OCI-LY3 (cell line): ENCODE measurements around the gene KLK11.

ENCODE experiments used
- H2AFZ ChIP-seq: fragments of 200-600, 300-600 bp; shearing (Covaris generic); 2 replicates; pipeline ENCODE4 v1.6.0; 2014; ENCODE audit warnings: antibody characterized with exemption, low read depth, low read length
- H3K27ac ChIP-seq: fragments of 200-600, 300-600 bp; sonication (generic); 2 replicates; pipeline ENCODE4 v1.5.1; 2014; ENCODE audit warnings: mild to moderate bottlenecking, low read length, moderate library complexity, mixed read lengths
- H3K27me3 ChIP-seq: fragments of 200-600, 300-600 bp; sonication (generic); 2 replicates; pipeline ENCODE4 v1.6.1; 2014; ENCODE audit warnings: low read depth, low read length, mixed read lengths
- H3K36me3 ChIP-seq: fragments of 200-600, 300-600 bp; sonication (generic); replicated peaks from 2 replicates; pipeline ENCODE3; 2014; ENCODE audit warnings: low read depth, low read length, mixed read lengths
- H3K4me1 ChIP-seq: fragments of 300-600, 200-600 bp; sonication (generic); 2 replicates; pipeline ENCODE4 v1.6.1; 2014; ENCODE audit warnings: low read length, mixed read lengths
- H3K4me2 ChIP-seq: fragments of 200-600, 300-600 bp; sonication (generic); 2 replicates; pipeline ENCODE4 v1.6.1; 2014; ENCODE audit warnings: low read length, mixed read lengths
- H3K4me3 ChIP-seq: fragments of 300-600, 200-600 bp; sonication (generic); 2 replicates; pipeline ENCODE4 v1.5.1; 2014; ENCODE audit warnings: antibody characterized with exemption, mild to moderate bottlenecking, low read length, moderate library complexity
- H3K79me2 ChIP-seq: fragments of 300-600, 200-600 bp; shearing (Covaris generic); 2 replicates; pipeline ENCODE4 v1.6.1; 2014; ENCODE audit warnings: mild to moderate bottlenecking, low read length, mixed read lengths
- H3K9ac ChIP-seq: fragments of 300-600, 200-600 bp; shearing (Covaris generic); 2 replicates; pipeline ENCODE4 v1.6.0; 2014; ENCODE audit warnings: mild to moderate bottlenecking, low read length, moderate library complexity
- H3K9me3 ChIP-seq: fragments of 200-600, 300-600 bp; shearing (Covaris generic); 2 replicates; pipeline ENCODE4 v1.6.1; 2014; ENCODE audit warnings: low read length, mixed read lengths; ENCODE audit not compliant: insufficient read depth
- H4K20me1 ChIP-seq: fragments of 200-600, 300-600 bp; sonication (generic); 2 replicates; pipeline ENCODE4 v1.6.1; 2016; ENCODE audit warnings: low read length, mixed read lengths; ENCODE audit not compliant: insufficient read depth
- EZH2phosphoT487 ChIP-seq: fragments of 200-600 bp; shearing (Covaris generic); IDR thresholded peaks from 2 replicates; pipeline ENCODE4 v1.6.1; 2018; ENCODE audit warnings: antibody characterized with exemption, mixed run types, low read depth
- TF ChIP-seq, protein P1 (sequence below): fragments of 200-600, 300-600 bp; sonication (generic); IDR thresholded peaks from 2 replicates; pipeline ENCODE4 v1.5.1; 2014; ENCODE audit warnings: antibody characterized with exemption, low read length, low read depth

The KLK11 gene

DNA sequence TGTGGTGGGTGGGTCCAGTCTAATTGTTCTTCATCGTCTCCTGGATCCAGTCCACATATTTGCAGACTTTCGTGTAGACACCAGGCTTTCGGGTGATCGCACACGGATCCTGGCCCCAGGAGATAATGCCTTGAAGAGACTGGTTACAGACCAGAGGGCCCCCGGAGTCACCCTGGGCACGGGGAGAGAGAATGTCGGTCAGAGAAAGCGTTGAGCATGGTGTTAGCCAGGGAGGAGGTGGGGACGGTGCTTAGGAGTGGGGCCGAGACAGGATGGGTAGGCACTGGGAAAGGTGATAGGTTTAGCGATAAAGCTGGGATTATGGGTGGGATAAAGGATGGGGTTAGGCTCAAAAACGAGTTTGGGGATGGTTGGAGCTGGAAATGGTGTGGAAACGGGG lies 3.9 kb downstream of the KLK11 start:
- TF ChIP-seq, protein P1, sequence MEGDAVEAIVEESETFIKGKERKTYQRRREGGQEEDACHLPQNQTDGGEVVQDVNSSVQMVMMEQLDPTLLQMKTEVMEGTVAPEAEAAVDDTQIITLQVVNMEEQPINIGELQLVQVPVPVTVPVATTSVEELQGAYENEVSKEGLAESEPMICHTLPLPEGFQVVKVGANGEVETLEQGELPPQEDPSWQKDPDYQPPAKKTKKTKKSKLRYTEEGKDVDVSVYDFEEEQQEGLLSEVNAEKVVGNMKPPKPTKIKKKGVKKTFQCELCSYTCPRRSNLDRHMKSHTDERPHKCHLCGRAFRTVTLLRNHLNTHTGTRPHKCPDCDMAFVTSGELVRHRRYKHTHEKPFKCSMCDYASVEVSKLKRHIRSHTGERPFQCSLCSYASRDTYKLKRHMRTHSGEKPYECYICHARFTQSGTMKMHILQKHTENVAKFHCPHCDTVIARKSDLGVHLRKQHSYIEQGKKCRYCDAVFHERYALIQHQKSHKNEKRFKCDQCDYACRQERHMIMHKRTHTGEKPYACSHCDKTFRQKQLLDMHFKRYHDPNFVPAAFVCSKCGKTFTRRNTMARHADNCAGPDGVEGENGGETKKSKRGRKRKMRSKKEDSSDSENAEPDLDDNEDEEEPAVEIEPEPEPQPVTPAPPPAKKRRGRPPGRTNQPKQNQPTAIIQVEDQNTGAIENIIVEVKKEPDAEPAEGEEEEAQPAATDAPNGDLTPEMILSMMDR = no peak
- no peak for TF ChIP-seq EZH2phosphoT487
- Histone ChIP-seq H3K4me2 (no peak overlapping the region), H2AFZ (no peak overlapping the region), H3K9ac (no peak overlapping the region), H3K79me2 (no peaks in the 10 kb centered on the region), H3K27ac (no peak overlapping the region), H3K27me3 (peaks cover 9% of the 10 kb centered on the region; the same call in 1 of the 2 replicates), H3K4me3 (no peak overlapping the region), H3K36me3 (no peaks in the 10 kb centered on the region), H3K4me1 (0 out of 2 replicates have a peak, but pooled peaks cover 3% of the 10 kb centered on the region), H3K9me3 (no peaks in the 10 kb centered on the region), H4K20me1 (no peaks in the 10 kb centered on the region)

- Histone ChIP-seq H3K36me3 (no peaks in the 10 kb centered on the region), H3K27ac (no peak overlapping the region), H3K4me2 (peak overlapping the region; percentile 35), H2AFZ (peak overlapping the region; percentile 68), H3K4me3 (no peak overlapping the region), H3K79me2 (no peaks in the 10 kb centered on the region), H3K4me1 (0 out of 2 replicates have a peak, but pooled peaks cover 3% of the 10 kb centered on the region), H3K27me3 (peaks cover 9% of the 10 kb centered on the region; the same call in 1 of the 2 replicates), H3K9me3 (no peaks in the 10 kb centered on the region), H3K9ac (no peak overlapping the region), H4K20me1 (no peaks in the 10 kb centered on the region)
- TF ChIP-seq, protein P1 = peak; percentile 90
- no peak for TF ChIP-seq EZH2phosphoT487
These were observed 5.3 kb downstream of the KLK11 start for GRCh38 chr19:51020988-51021651.

GRCh38 chr19:51019544-51019925 lies 6.9 kb downstream of the KLK11 start, which contains the start of gene KLK10:
TSS of gene KLK10 (minus strand) at chr19:51019709. CDS start at chr19:51019130, 579 bp downstream.
- H3K4me1 ChIP-seq = 0 out of 2 replicates have a peak, but pooled peaks cover 3% of the 10 kb centered on the region
- H3K9ac ChIP-seq = no peak within 1 kb of the TSS
- H3K9me3 ChIP-seq = no peaks in the 10 kb centered on the region
- H3K27ac ChIP-seq = no peak within 1 kb of the TSS
- TF ChIP-seq EZH2phosphoT487 = no peak
- TF ChIP-seq, protein P1 = no peak
- H3K27me3 ChIP-seq = no peaks in the 10 kb centered on the region
- H4K20me1 ChIP-seq = no peaks in the 10 kb centered on the region
- no peak within 1 kb of the TSS for H3K4me3 ChIP-seq
- H3K4me2 ChIP-seq = no peak within 1 kb of the TSS
- H3K79me2 ChIP-seq = no peaks in the 10 kb centered on the region
- no peak within 1 kb of the TSS for H2AFZ ChIP-seq
- no peaks in the 10 kb centered on the region for H3K36me3 ChIP-seq

- H3K27me3 ChIP-seq = peaks cover 4% of the 10 kb centered on the region; the same call in 1 of the 2 replicates
- H3K27ac ChIP-seq = no peak overlapping the region
- H3K9me3 ChIP-seq = no peaks in the 10 kb centered on the region
- H3K4me3 ChIP-seq = no peak overlapping the region
- no peaks in the 10 kb centered on the region for H3K36me3 ChIP-seq
- no peaks in the 10 kb centered on the region for H3K79me2 ChIP-seq
- no peak overlapping the region for H3K9ac ChIP-seq
- H4K20me1 ChIP-seq = no peaks in the 10 kb centered on the region
- H2AFZ ChIP-seq = no peak overlapping the region
- no peak overlapping the region for H3K4me2 ChIP-seq
- H3K4me1 ChIP-seq = 0 out of 2 replicates have a peak, but pooled peaks cover 3% of the 10 kb centered on the region
- no peak for TF ChIP-seq EZH2phosphoT487
- TF ChIP-seq, protein P1 = no peak
These were observed 7.5 kb downstream of the KLK11 start for GRCh38 chr19:51018745-51019543.
